Neural cell (in vitro differentiated cells): Measurements from ENCODE around the gene KIF2A. TPM values are rescaled to one million over a fixed set of nuclear protein-coding genes. Genes with fewer than 3 reads are reported as not detected.

Experiments
- H2AFZ ChIP-seq: fragments of 200-600, 300-800 bp; sonication (generic), shearing (Covaris generic); 2 replicates; pipeline ENCODE4 v1.6.0; 2014; ENCODE audit warnings: low read depth, mild to moderate bottlenecking, antibody characterized with exemption, low read length, moderate library complexity
- H3F3A ChIP-seq: fragments of 200-600 bp; shearing (Covaris generic); 2 replicates; pipeline ENCODE4 v1.6.1; 2016; ENCODE audit warnings: mild to moderate bottlenecking, moderate library complexity, mixed read lengths, antibody characterized with exemption, low read length; ENCODE audit not compliant: insufficient read depth, poor library complexity, severe bottlenecking
- H3K27ac ChIP-seq: fragments of 200-600, 300-800 bp; sonication (generic), shearing (Covaris generic); 2 replicates; pipeline ENCODE4 v1.5.1; 2014; ENCODE audit warnings: mild to moderate bottlenecking, low read length, moderate library complexity
- H3K27me3 ChIP-seq: fragments of 300-800, 200-600 bp; sonication (generic), shearing (Covaris generic); 2 replicates; pipeline ENCODE4 v1.6.0; 2014; ENCODE audit warnings: mild to moderate bottlenecking, low read depth, low read length, moderate library complexity; ENCODE audit not compliant: insufficient read depth
- H3K36me3 ChIP-seq: fragments of 300-800, 200-600 bp; sonication (generic), shearing (Covaris generic); 2 replicates; pipeline ENCODE4 v1.5.1; 2014; ENCODE audit warnings: mild to moderate bottlenecking, antibody characterized with exemption, low read length, moderate library complexity; ENCODE audit not compliant: insufficient read depth
- H3K4me2 ChIP-seq: fragments of 300-800, 200-600 bp; sonication (generic), shearing (Covaris generic); 2 replicates; pipeline ENCODE4 v1.6.0; 2014; ENCODE audit warnings: mild to moderate bottlenecking, low read length
- H3K4me3 ChIP-seq: fragments of 300-800, 200-600 bp; sonication (generic), shearing (Covaris generic); 2 replicates; pipeline ENCODE4 v1.5.1; 2014; ENCODE audit warnings: mild to moderate bottlenecking, low read length, moderate library complexity
- H3K79me2 ChIP-seq: fragments of 200-600 bp; shearing (Covaris generic); replicated peaks from 2 replicates; pipeline ENCODE4 v1.6.0; 2014; ENCODE audit warnings: mild to moderate bottlenecking, low read length, moderate library complexity; ENCODE audit not compliant: insufficient read depth
- H3K9ac ChIP-seq: fragments of 300-800, 200-600 bp; sonication (generic), shearing (Covaris generic); 2 replicates; pipeline ENCODE4 v1.6.1; 2016; ENCODE audit warnings: mild to moderate bottlenecking, low read length, mixed read lengths
- H3K9me2 ChIP-seq: fragments of 200-600 bp; shearing (Covaris generic); 2 replicates; pipeline ENCODE4 v1.6.1; 2016; ENCODE audit warnings: mild to moderate bottlenecking, low read length, mixed read lengths; ENCODE audit not compliant: insufficient read depth
- H3K9me3 ChIP-seq: fragments of 200-600, 300-800 bp; sonication (generic), shearing (Covaris generic); 2 replicates; pipeline ENCODE4 v1.6.1; 2016; ENCODE audit warnings: mild to moderate bottlenecking, mixed run types, low read length, moderate library complexity, mixed read lengths
- H4K20me1 ChIP-seq: fragments of 200-600 bp; shearing (Covaris generic); 2 replicates; pipeline ENCODE4 v1.6.1; 2016; ENCODE audit warnings: mild to moderate bottlenecking, mixed run types; ENCODE audit not compliant: insufficient read depth
- EP300 ChIP-seq: fragments of 450-650 bp; conservative IDR thresholded peaks from 2 replicates; pipeline ENCODE4 v1.6.1; 2014; ENCODE audit warnings: antibody characterized with exemption, mild to moderate bottlenecking, moderate library complexity; ENCODE audit not compliant: poor library complexity, severe bottlenecking
- EZH2 ChIP-seq: fragments of 200-600, 300-800 bp; shearing (Covaris generic), sonication (generic); IDR thresholded peaks from 2 replicates; pipeline ENCODE4 v1.6.1; 2014; ENCODE audit warnings: antibody characterized with exemption, low read length, borderline replicate concordance, mild to moderate bottlenecking; ENCODE audit not compliant: insufficient read depth, poor library complexity, severe bottlenecking
- MXI1 ChIP-seq: fragments of 450-650 bp; conservative IDR thresholded peaks from 2 replicates; pipeline ENCODE4 v1.6.1; 2014; ENCODE audit warnings: antibody characterized with exemption, mild to moderate bottlenecking; ENCODE audit not compliant: poor library complexity, severe bottlenecking
- POLR2AphosphoS5 ChIP-seq: IDR thresholded peaks from 2 replicates; pipeline ENCODE4 v1.6.1; 2012
- RAD21 ChIP-seq: fragments of 450-650 bp; conservative IDR thresholded peaks from 2 replicates; pipeline ENCODE4 v1.6.1; 2014; ENCODE audit warnings: antibody characterized with exemption, mild to moderate bottlenecking, moderate library complexity
- SMC3 ChIP-seq: fragments of 450-650 bp; conservative IDR thresholded peaks from 2 replicates; pipeline ENCODE4 v1.6.1; 2014; ENCODE audit warnings: antibody characterized with exemption, mild to moderate bottlenecking, moderate library complexity; ENCODE audit not compliant: poor library complexity
- TAF1 ChIP-seq: IDR thresholded peaks from 2 replicates; pipeline ENCODE4 v1.6.1; 2012; ENCODE audit warnings: low read depth
- polyA plus RNA-seq: library from polyadenylated mRNA; depleted of rRNA; stranded (reverse); fragments of >200 nt; gene quantifications from 2 replicates; pipeline ENCODE4 v1.2.3, GENCODE V29; 2014
- TF ChIP-seq, protein P1 (sequence below): IDR thresholded peaks from 2 replicates; pipeline ENCODE4 v1.6.1; 2012; ENCODE audit warnings: borderline replicate concordance
- TF ChIP-seq, protein P2 (sequence below): fragments of 450-650 bp; IDR thresholded peaks from 2 replicates; pipeline ENCODE4 v1.5.1; 2014; ENCODE audit warnings: antibody characterized with exemption, mild to moderate bottlenecking, moderate library complexity; ENCODE audit not compliant: poor library complexity, severe bottlenecking

The KIF2A gene
- polyA plus RNA-seq, 1 donor from 2014 or later: 68.4 TPM

DNA sequence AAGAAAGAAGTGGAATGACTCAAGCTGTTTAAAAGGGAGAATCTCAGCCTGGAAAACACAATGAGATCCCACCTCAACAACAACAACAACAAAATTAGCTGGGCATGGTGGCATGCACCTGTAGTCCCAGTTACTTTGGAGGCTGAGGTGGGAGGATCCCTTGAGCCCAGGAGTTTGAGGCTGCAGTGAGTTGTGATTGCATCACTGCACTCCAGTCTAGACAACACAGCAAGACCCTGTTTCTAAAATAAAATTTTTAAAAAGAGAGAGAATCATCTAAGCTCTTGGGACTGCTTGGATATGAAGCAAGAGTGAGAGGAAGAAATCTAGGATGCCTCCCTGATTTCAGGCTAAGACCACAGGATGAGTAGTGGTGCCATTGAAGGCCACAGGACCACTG is 47.4 kb upstream of the KIF2A start:
- no peaks in the 10 kb centered on the region for H3K9me3 ChIP-seq
- H3K79me2 ChIP-seq: no peaks in the 10 kb centered on the region
- no peak overlapping the region for H2AFZ ChIP-seq
- H3K27me3 ChIP-seq: no peaks in the 10 kb centered on the region
- H3K36me3 ChIP-seq: no peaks in the 10 kb centered on the region
- H3K4me2 ChIP-seq: no peak overlapping the region
- H3K27ac ChIP-seq: no peak overlapping the region
- no peak overlapping the region for H3K4me3 ChIP-seq
- TF ChIP-seq RAD21: no peak
- TF ChIP-seq MXI1: no peak
- TF ChIP-seq, protein P1, sequence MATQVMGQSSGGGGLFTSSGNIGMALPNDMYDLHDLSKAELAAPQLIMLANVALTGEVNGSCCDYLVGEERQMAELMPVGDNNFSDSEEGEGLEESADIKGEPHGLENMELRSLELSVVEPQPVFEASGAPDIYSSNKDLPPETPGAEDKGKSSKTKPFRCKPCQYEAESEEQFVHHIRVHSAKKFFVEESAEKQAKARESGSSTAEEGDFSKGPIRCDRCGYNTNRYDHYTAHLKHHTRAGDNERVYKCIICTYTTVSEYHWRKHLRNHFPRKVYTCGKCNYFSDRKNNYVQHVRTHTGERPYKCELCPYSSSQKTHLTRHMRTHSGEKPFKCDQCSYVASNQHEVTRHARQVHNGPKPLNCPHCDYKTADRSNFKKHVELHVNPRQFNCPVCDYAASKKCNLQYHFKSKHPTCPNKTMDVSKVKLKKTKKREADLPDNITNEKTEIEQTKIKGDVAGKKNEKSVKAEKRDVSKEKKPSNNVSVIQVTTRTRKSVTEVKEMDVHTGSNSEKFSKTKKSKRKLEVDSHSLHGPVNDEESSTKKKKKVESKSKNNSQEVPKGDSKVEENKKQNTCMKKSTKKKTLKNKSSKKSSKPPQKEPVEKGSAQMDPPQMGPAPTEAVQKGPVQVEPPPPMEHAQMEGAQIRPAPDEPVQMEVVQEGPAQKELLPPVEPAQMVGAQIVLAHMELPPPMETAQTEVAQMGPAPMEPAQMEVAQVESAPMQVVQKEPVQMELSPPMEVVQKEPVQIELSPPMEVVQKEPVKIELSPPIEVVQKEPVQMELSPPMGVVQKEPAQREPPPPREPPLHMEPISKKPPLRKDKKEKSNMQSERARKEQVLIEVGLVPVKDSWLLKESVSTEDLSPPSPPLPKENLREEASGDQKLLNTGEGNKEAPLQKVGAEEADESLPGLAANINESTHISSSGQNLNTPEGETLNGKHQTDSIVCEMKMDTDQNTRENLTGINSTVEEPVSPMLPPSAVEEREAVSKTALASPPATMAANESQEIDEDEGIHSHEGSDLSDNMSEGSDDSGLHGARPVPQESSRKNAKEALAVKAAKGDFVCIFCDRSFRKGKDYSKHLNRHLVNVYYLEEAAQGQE: no peak
- no peak for TF ChIP-seq EZH2
- no peak for TF ChIP-seq EP300
- TF ChIP-seq, protein P2, sequence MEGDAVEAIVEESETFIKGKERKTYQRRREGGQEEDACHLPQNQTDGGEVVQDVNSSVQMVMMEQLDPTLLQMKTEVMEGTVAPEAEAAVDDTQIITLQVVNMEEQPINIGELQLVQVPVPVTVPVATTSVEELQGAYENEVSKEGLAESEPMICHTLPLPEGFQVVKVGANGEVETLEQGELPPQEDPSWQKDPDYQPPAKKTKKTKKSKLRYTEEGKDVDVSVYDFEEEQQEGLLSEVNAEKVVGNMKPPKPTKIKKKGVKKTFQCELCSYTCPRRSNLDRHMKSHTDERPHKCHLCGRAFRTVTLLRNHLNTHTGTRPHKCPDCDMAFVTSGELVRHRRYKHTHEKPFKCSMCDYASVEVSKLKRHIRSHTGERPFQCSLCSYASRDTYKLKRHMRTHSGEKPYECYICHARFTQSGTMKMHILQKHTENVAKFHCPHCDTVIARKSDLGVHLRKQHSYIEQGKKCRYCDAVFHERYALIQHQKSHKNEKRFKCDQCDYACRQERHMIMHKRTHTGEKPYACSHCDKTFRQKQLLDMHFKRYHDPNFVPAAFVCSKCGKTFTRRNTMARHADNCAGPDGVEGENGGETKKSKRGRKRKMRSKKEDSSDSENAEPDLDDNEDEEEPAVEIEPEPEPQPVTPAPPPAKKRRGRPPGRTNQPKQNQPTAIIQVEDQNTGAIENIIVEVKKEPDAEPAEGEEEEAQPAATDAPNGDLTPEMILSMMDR: no peak
- TF ChIP-seq POLR2AphosphoS5: no peak
- no peak for TF ChIP-seq SMC3
- TF ChIP-seq TAF1: no peak
- H3F3A ChIP-seq: no peaks in the 10 kb centered on the region
- no peaks in the 10 kb centered on the region for H3K9me2 ChIP-seq
- H3K9ac ChIP-seq: no peak overlapping the region
- no peaks in the 10 kb centered on the region for H4K20me1 ChIP-seq

DNA sequence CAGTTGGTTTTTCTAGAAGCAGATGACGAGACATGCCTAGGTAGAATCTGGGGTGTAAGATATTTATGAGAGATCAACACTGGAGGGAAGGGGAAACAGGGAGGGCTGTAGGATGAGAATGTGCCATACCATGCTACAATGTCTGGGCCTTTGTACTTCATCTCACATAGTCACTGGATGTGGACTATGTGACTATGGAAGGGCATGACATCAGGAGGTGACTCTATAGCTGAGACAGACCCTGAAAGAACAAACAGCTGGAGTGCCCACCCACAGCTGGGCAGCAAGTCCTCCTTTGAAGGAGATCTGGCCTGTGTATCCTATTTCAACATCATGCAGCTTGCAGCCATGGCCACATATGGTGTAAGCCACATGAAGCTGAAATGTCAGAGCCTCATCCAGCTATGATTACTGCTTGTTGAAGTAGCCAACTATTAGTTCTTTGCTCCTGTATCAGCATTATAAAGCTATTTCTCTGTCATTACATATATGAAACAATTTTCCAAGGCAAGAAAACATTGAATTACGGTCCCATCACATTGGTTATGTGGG is 46.2 kb upstream of the KIF2A start:
- Histone ChIP-seq H3K27me3 (no peaks in the 10 kb centered on the region), H3K9me3 (no peaks in the 10 kb centered on the region), H2AFZ (no peak overlapping the region), H3K79me2 (no peaks in the 10 kb centered on the region), H3F3A (no peaks in the 10 kb centered on the region), H3K27ac (no peak overlapping the region), H3K36me3 (no peaks in the 10 kb centered on the region), H3K4me2 (no peak overlapping the region), H3K4me3 (no peak overlapping the region), H4K20me1 (no peaks in the 10 kb centered on the region), H3K9ac (no peak overlapping the region), H3K9me2 (no peaks in the 10 kb centered on the region)
- TF ChIP-seq TAF1: no peak
- TF ChIP-seq, protein P2: no peak
- TF ChIP-seq, protein P1: no peak
- TF ChIP-seq EP300: no peak
- no peak for TF ChIP-seq RAD21
- TF ChIP-seq MXI1: no peak
- no peak for TF ChIP-seq POLR2AphosphoS5
- TF ChIP-seq EZH2: no peak
- TF ChIP-seq SMC3: no peak
